Testis (tissue), 3 donors: Measurements from ENCODE around the gene ARHGDIA. TPM values are rescaled to one million over a fixed set of nuclear protein-coding genes. Genes with fewer than 3 reads are reported as not detected.

Experiments used
- DNase-seq: peaks from one replicate; pipeline ENCODE4 v3.0.0-alpha.2; 2019
- H3K27ac ChIP-seq, 2 donors: fragments of 200-600 bp; sonication (generic); one replicate each; pipeline ENCODE4 v1.5.1; 2019
- H3K27me3 ChIP-seq: fragments of 200-600 bp; sonication (generic); one replicate; pipeline ENCODE4 v1.5.1; 2019
- H3K36me3 ChIP-seq: fragments of 200-600 bp; sonication (generic); one replicate; pipeline ENCODE4 v1.5.1; 2017; ENCODE audit warnings: low read depth; ENCODE audit errors: missing control alignments
- H3K4me1 ChIP-seq: fragments of 200-600 bp; sonication (generic); one replicate; pipeline ENCODE4 v1.5.1; 2019
- H3K4me3 ChIP-seq, 2 donors: fragments of 200-600 bp; sonication (generic); one replicate each; pipeline ENCODE4 v1.5.1; 2017 to 2019
- H3K9me3 ChIP-seq: fragments of 200-600 bp; sonication (generic); one replicate; pipeline ENCODE4 v1.5.1; 2017
- CTCF ChIP-seq, 3 experiments: fragments of 450-650 bp in 2 of 3; fragments of 200-600 bp in 1 of 3; sonication (generic) in 1 of 3; IDR thresholded peaks; one replicate each; pipeline ENCODE4 v1.5.1; 2016 to 2019; ENCODE audit warnings: antibody characterized with exemption in 3 of 3, mild to moderate bottlenecking in 2 of 3, moderate library complexity in 1 of 3
- POLR2A ChIP-seq: fragments of 450-650 bp; IDR thresholded peaks from one replicate; pipeline ENCODE4 v1.6.1; 2017; ENCODE audit warnings: antibody characterized with exemption, mild to moderate bottlenecking, moderate library complexity
- WGBS, 2 donors: methylation state at CpG; one replicate each; pipeline ENCODE4 v1.1.5; 2018; 5-methylcytosine and 5-hydroxymethylcytosine counted together
- intact Hi-C: fragments of 100-400 bp; cut with DNase I; formaldehyde crosslinking; loops from one replicate; pipeline ENCODE4 v1.15.1; 2023; ENCODE audit warnings: low total_unique reads
- polyA plus RNA-seq: library from polyadenylated mRNA; stranded (reverse); fragments of 350-450 nt; fragmentation: Illumina TruSeq; extraction: RNeasy Lipid Tissue Mini Kit (QIAGEN cat#74804); gene quantifications from one replicate; pipeline ENCODE4 v1.2.3, GENCODE V29; 2014; ENCODE audit warnings: low read depth, low replicate concordance; ENCODE audit not compliant: insufficient read depth
- total RNA-seq, 2 donors: library from RNA; depleted of rRNA; stranded (reverse); fragments of >200 nt; gene quantifications; one replicate each; pipeline ENCODE4 v1.2.3, GENCODE V29; 2016

ARHGDIA gene
- total and polyA plus RNA-seq, 3 donors from 2014 or later, result 135 to 201 (median 161) TPM

GRCh38 chr17:81916234-81917001 is 45.3 kb upstream of the ARHGDIA start:
- TF ChIP-seq CTCF (IDR thresholded peaks at IDR 0.05) (no peak), POLR2A (no peak)
- Histone ChIP-seq H3K27ac (no peak overlapping the region), H3K36me3 (no peaks in the 10 kb centered on the region), H3K9me3 (no peaks in the 10 kb centered on the region), H3K27me3 (no peaks in the 10 kb centered on the region), H3K4me1 (peaks cover 18% of the 10 kb centered on the region), H3K4me3 (no peak overlapping the region)
- DNase-seq, result no peak
- intact Hi-C loops, result no loop called here
- WGBS, 2 donors, result 75% methylated on average over 19 to 21 of the region's 21 CpGs

GRCh38 chr17:81915331-81915730 is 44.2 kb upstream of the ARHGDIA start:
- WGBS, 2 donors, result 94 to 95% methylated on average over 10 to 12 of the region's 12 CpGs
- Histone ChIP-seq H3K27ac (no peak overlapping the region), H3K9me3 (no peaks in the 10 kb centered on the region), H3K4me3 (no peak overlapping the region), H3K4me1 (peaks cover 21% of the 10 kb centered on the region), H3K36me3 (no peaks in the 10 kb centered on the region), H3K27me3 (no peaks in the 10 kb centered on the region)
- no peak for TF ChIP-seq POLR2A
- intact Hi-C loops, result no loop called here
- DNase-seq, result no peak

GRCh38 chr17:81914103-81914850 is 43.1 kb upstream of the ARHGDIA start:
- TF ChIP-seq CTCF (IDR thresholded peaks at IDR 0.05) (no peak), POLR2A (no peak)
- intact Hi-C loops, result no loop called here
- H3K4me3 ChIP-seq, result no peak overlapping the region
- H3K27ac ChIP-seq, result no peak overlapping the region
- no peaks in the 10 kb centered on the region for H3K36me3 ChIP-seq
- H3K9me3 ChIP-seq, result no peaks in the 10 kb centered on the region
- DNase-seq, result no peak
- H3K27me3 ChIP-seq, result no peaks in the 10 kb centered on the region
- H3K4me1 ChIP-seq, result peaks cover 25% of the 10 kb centered on the region
- 95 to 98% methylated on average over 8 to 34 of the region's 36 CpGs for WGBS, 2 donors

GRCh38 chr17:81913394-81914102 is 42.4 kb upstream of the ARHGDIA start:
- H3K4me3 ChIP-seq, result no peak overlapping the region
- no peak overlapping the region for H3K27ac ChIP-seq
- intact Hi-C loops, result no loop called here
- H3K4me1 ChIP-seq, result peaks cover 24% of the 10 kb centered on the region
- H3K36me3 ChIP-seq, result no peaks in the 10 kb centered on the region
- WGBS, 2 donors, result 92 to 95% methylated on average over 8 to 31 of the region's 31 CpGs
- no peaks in the 10 kb centered on the region for H3K9me3 ChIP-seq
- DNase-seq, result no peak
- no peak for TF ChIP-seq CTCF (IDR thresholded peaks at IDR 0.05)
- no peak for TF ChIP-seq POLR2A
- H3K27me3 ChIP-seq, result no peaks in the 10 kb centered on the region
